ENCODE data around the gene RDH5. TPM values are rescaled to one million over a fixed set of nuclear protein-coding genes. Genes with fewer than 3 reads are reported as not detected.

The RDH5 gene
- total RNA-seq, 2 donors from 2014 or later: 4.1 to 7.4 TPM

DNA sequence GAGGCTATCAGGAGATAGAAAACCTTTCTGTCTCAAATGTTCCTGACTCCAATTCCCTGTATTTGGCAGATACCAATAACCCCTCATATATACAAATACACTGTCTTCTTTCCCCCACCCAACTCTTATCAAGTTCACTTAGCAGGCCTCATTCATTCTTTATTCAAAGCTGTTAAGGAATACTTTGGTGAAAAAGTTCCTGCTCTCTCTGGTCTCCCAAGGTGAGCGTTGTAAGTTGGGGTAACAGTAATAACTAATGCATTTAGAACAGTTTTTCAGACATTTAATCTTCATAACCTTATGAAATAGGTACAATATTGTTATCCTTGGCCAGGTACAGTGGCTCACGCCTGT lies 18.8 kb downstream of the RDH5 start:
- Histone ChIP-seq H3K27ac (ENCODE audit: low read depth, low read length) (no peak overlapping the region), H3K4me3 (ENCODE audit: low read length) (peak overlapping the region; percentile 88), H3K36me3 (ENCODE audit: control insufficient read depth, insufficient read depth, low read length) (no peaks in the 10 kb centered on the region), H3K9ac (ENCODE audit: extremely low read depth, low read length, poor library complexity, severe bottlenecking) (no peak overlapping the region), H3K4me1 (ENCODE audit: control insufficient read depth, insufficient read depth, low read length) (peaks cover 2% of the 10 kb centered on the region), H3K9me3 (ENCODE audit: control insufficient read depth, low read length) (no peaks in the 10 kb centered on the region), H3K27me3 (ENCODE audit: control insufficient read depth, insufficient read depth, low read length, poor library complexity, severe bottlenecking) (no peaks in the 10 kb centered on the region)
- H3K27ac Mint-ChIP-seq: no peak overlapping the region
- H3K27me3 Mint-ChIP-seq (ENCODE audit: insufficient read depth): no peaks in the 10 kb centered on the region
- TF ChIP-seq, protein P1, sequence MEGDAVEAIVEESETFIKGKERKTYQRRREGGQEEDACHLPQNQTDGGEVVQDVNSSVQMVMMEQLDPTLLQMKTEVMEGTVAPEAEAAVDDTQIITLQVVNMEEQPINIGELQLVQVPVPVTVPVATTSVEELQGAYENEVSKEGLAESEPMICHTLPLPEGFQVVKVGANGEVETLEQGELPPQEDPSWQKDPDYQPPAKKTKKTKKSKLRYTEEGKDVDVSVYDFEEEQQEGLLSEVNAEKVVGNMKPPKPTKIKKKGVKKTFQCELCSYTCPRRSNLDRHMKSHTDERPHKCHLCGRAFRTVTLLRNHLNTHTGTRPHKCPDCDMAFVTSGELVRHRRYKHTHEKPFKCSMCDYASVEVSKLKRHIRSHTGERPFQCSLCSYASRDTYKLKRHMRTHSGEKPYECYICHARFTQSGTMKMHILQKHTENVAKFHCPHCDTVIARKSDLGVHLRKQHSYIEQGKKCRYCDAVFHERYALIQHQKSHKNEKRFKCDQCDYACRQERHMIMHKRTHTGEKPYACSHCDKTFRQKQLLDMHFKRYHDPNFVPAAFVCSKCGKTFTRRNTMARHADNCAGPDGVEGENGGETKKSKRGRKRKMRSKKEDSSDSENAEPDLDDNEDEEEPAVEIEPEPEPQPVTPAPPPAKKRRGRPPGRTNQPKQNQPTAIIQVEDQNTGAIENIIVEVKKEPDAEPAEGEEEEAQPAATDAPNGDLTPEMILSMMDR (conservative IDR thresholded peaks at IDR 0.05): no peak
- 77 to 80% methylated on average over 1 of the region's 2 CpGs for WGBS, 2 experiments (ENCODE audit: insufficient coverage in 1 of 2, insufficient read length in 1 of 2)
- peak overlapping the region; percentile 57 for H3K4me3 Mint-ChIP-seq
- DNase-seq: no peak
- no peaks in the 10 kb centered on the region for H3K9me3 Mint-ChIP-seq
- no peaks in the 10 kb centered on the region for H3K36me3 Mint-ChIP-seq (ENCODE audit: low read depth)
- H3K4me1 Mint-ChIP-seq: peaks cover 27% of the 10 kb centered on the region

DNA sequence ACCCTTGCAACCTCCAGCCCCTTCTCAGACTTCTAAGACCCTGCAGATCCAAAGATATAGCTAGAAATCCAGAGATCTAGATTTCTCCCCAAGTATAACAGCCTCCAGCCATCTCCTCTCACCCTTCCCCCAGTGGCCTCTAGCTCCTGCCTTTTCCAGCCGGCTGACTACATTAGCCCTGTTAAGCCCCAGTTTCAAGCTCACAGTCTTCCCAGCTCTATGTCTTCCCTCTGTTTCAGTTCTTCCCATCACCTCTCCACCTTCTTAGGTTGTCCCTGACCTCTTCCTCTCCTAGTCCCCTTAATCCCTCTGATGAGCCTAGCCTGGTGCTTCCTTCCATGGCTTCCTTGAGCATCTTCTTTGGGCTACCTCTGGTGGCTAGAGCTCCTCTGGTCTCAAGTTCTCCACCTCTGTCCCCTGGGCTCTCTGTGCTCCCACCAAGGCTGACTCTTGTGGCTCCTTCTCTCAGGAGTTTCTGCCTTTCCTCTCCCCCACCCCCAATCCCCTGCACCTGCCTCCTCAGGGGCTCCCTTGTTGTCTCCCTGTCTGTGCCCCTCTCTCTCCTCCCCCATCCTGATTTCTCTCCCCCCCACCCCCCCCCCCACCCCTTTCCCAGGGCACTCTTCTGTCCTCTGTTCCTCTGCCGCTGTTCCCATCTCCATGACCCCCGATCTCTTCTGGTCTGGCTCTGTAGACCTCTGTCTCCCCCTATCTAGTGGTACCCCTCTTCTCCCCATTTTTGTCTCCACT lies 21.9 kb downstream of the RDH5 start:
- no peaks in the 10 kb centered on the region for H3K27me3 ChIP-seq (ENCODE audit: control insufficient read depth, insufficient read depth, low read length, poor library complexity, severe bottlenecking)
- DNase-seq: no peak
- H3K9ac ChIP-seq (ENCODE audit: extremely low read depth, low read length, poor library complexity, severe bottlenecking): no peak overlapping the region
- H3K4me1 ChIP-seq (ENCODE audit: control insufficient read depth, insufficient read depth, low read length): peaks cover 5% of the 10 kb centered on the region
- Mint-ChIP-seq H3K4me1 (peaks cover 48% of the 10 kb centered on the region), H3K4me3 (peak overlapping the region; percentile 50), H3K9me3 (no peaks in the 10 kb centered on the region), H3K27me3 (ENCODE audit: insufficient read depth) (no peaks in the 10 kb centered on the region), H3K27ac (peak overlapping the region; percentile 38), H3K36me3 (ENCODE audit: low read depth) (peaks cover 3% of the 10 kb centered on the region)
- H3K27ac ChIP-seq (ENCODE audit: low read depth, low read length): peak overlapping the region; percentile 94
- H3K4me3 ChIP-seq (ENCODE audit: low read length): peak overlapping the region; percentile 78
- WGBS, 2 experiments (ENCODE audit: insufficient coverage in 1 of 2, insufficient read length in 1 of 2): 59 to 63% methylated on average over 3 of the region's 3 CpGs
- no peaks in the 10 kb centered on the region for H3K9me3 ChIP-seq (ENCODE audit: control insufficient read depth, low read length)
- TF ChIP-seq, protein P1 (conservative IDR thresholded peaks at IDR 0.05): no peak
- peaks cover 5% of the 10 kb centered on the region for H3K36me3 ChIP-seq (ENCODE audit: control insufficient read depth, insufficient read depth, low read length)

DNA sequence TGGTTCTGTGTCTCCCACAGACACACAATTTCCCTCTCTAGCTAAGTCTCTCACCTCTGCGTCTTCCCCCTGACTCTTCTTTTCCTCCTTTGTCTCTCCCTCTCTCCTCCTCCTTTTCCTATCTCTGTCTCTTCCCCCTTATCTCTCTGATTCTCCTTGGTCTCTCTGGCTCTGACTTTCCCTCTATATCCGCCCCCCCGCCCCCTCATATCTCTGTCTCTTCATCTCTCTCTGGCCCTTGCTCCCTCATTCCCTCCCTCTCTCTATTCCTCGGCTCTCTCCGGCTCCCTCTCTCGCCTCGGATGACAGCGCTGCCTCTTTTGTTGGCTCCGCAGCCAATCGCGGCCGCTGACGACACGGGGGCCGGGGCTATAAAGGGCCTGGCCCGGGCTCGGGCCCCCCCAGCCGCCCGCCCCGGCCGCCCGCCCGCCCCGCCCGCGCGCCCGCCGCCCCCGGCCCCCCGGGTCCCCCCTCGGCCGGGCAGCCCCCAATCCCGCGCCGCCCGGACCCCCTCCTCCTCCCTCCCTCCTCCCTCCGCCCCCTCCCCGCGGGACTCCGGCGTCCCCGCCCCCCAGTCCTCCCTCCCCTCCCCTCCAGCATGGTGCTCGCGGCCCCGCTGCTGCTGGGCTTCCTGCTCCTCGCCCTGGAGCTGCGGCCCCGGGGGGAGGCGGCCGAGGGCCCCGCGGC lies 22.7 kb downstream of the RDH5 start, which contains the start of gene GDF11:
Gene GDF11 (plus strand): TSS at position 404 of the 687 bp plus-strand sequence. CDS start 195 bp downstream, at position 599.
- TF ChIP-seq, protein P1 (conservative IDR thresholded peaks at IDR 0.05): no peak
- 1 to 4% methylated on average over 3 to 26 of the region's 53 CpGs for WGBS, 2 experiments (ENCODE audit: insufficient coverage in 1 of 2, insufficient read length in 1 of 2)
- peak within 1 kb of the TSS; percentile 89 for H3K27ac Mint-ChIP-seq

More for the DNA sequence above, 22.7 kb downstream of the RDH5 start, which contains the start of gene GDF11:
- DNase-seq: peak; percentile 95
- Histone ChIP-seq H3K27me3 (ENCODE audit: control insufficient read depth, insufficient read depth, low read length, poor library complexity, severe bottlenecking) (no peaks in the 10 kb centered on the region), H3K27ac (ENCODE audit: low read depth, low read length) (peak within 1 kb of the TSS; percentile 94), H3K4me3 (ENCODE audit: low read length) (peak within 1 kb of the TSS; percentile 96), H3K4me1 (ENCODE audit: control insufficient read depth, insufficient read depth, low read length) (peaks cover 5% of the 10 kb centered on the region), H3K36me3 (ENCODE audit: control insufficient read depth, insufficient read depth, low read length) (peaks cover 12% of the 10 kb centered on the region), H3K9me3 (ENCODE audit: control insufficient read depth, low read length) (no peaks in the 10 kb centered on the region), H3K9ac (ENCODE audit: extremely low read depth, low read length, poor library complexity, severe bottlenecking) (peak within 1 kb of the TSS; percentile 71)
- Mint-ChIP-seq H3K9me3 (no peaks in the 10 kb centered on the region), H3K27me3 (ENCODE audit: insufficient read depth) (no peaks in the 10 kb centered on the region), H3K4me1 (peaks cover 49% of the 10 kb centered on the region), H3K36me3 (ENCODE audit: low read depth) (peaks cover 8% of the 10 kb centered on the region), H3K4me3 (peak within 1 kb of the TSS; percentile 92)

Measured in endodermal cell (in vitro differentiated cells).